NCI-H1436 (cell line): Measurements from ENCODE around the gene RAD51AP1.
"Not testable (repeated sequence)": the region's sequence is repeated elsewhere in the genome, so short reads cannot be mapped to it uniquely, and the experiment has no call there.

Source experiments
- DNase-seq: peaks from one replicate; lab custom pipeline; 2025; lab: John Stamatoyannopoulos, UW

Gene RAD51AP1

GRCh38 chr12:4538207-4539160, at the start of gene RAD51AP1:
Gene RAD51AP1 (plus strand): TSS chr12:4538890. CDS start chr12:4538940, 50 bp downstream.
- peak; percentile 92 for DNase-seq

- DNase-seq: no peak
Measured at GRCh38 chr12:4489556-4489955, 49.1 kb upstream of the RAD51AP1 start.

- DNase-seq: no peak
Measured at GRCh38 chr12:4490973-4491372, 47.7 kb upstream of the RAD51AP1 start.

- no peak for DNase-seq
Measured at GRCh38 chr12:4496145-4496838, 42.4 kb upstream of the RAD51AP1 start.

- no peak for DNase-seq
Measured at GRCh38 chr12:4499186-4499585, 39.5 kb upstream of the RAD51AP1 start.

GRCh38 chr12:4505376-4505986, 33.2 kb upstream of the RAD51AP1 start:
- DNase-seq: no peak

GRCh38 chr12:4506430-4506829, 32.3 kb upstream of the RAD51AP1 start:
- no peak for DNase-seq

- DNase-seq: no peak
Measured at GRCh38 chr12:4506870-4507269, 31.8 kb upstream of the RAD51AP1 start.

GRCh38 chr12:4508503-4508902, 30.2 kb upstream of the RAD51AP1 start:
- not testable (repeated sequence) for DNase-seq

- DNase-seq: not testable (repeated sequence)
Measured at GRCh38 chr12:4509269-4509668, 29.4 kb upstream of the RAD51AP1 start.

GRCh38 chr12:4518106-4518728, 20.5 kb upstream of the RAD51AP1 start:
- no peak for DNase-seq

GRCh38 chr12:4523443-4523842, 15.2 kb upstream of the RAD51AP1 start:
- not testable (repeated sequence) for DNase-seq

- no peak for DNase-seq
Measured at GRCh38 chr12:4526923-4527546, 11.7 kb upstream of the RAD51AP1 start.

GRCh38 chr12:4530160-4530559, 8.5 kb upstream of the RAD51AP1 start:
- no peak for DNase-seq

GRCh38 chr12:4530982-4531586, 7.6 kb upstream of the RAD51AP1 start:
- no peak for DNase-seq

GRCh38 chr12:4535092-4535491, 3.6 kb upstream of the RAD51AP1 start:
- no peak for DNase-seq

GRCh38 chr12:4535871-4536270, 2.8 kb upstream of the RAD51AP1 start:
- no peak for DNase-seq

- no peak for DNase-seq
Measured at GRCh38 chr12:4539167-4539870, 629 bp downstream of the RAD51AP1 start.

- DNase-seq: no peak
Measured at GRCh38 chr12:4540170-4540569, 1.5 kb downstream of the RAD51AP1 start.

GRCh38 chr12:4540638-4541037, 1.9 kb downstream of the RAD51AP1 start:
- DNase-seq: no peak

GRCh38 chr12:4545195-4545594, 6.5 kb downstream of the RAD51AP1 start:
- no peak for DNase-seq
